Transverse colon (tissue), 4 donors: ENCODE data around the gene UPK2. TPM values are rescaled to one million over a fixed set of nuclear protein-coding genes. Genes with fewer than 3 reads are reported as not detected.

Source experiments
- DNase-seq: peaks from one replicate; pipeline ENCODE4 v3.0.0-alpha.2; 2019
- H3K27ac ChIP-seq, 4 donors: fragments of 200-600 bp; sonication (generic); 2 replicates each; pipeline ENCODE4 v1.5.1; 2016 to 2018; ENCODE audit warnings: inconsistent platforms in 4 of 4
- H3K27me3 ChIP-seq: fragments of 200-600 bp; sonication (generic); 2 replicates; pipeline ENCODE4 v1.5.1; 2017; ENCODE audit warnings: inconsistent platforms
- H3K36me3 ChIP-seq, 4 donors: fragments of 200-600 bp; sonication (generic); 2 replicates each; pipeline ENCODE4 v1.5.1; 2017 to 2019; ENCODE audit warnings: inconsistent platforms in 4 of 4
- H3K4me1 ChIP-seq, 4 donors: fragments of 200-600 bp; sonication (generic); 2 replicates each; pipeline ENCODE4 v1.5.1; 2017 to 2020; ENCODE audit warnings: inconsistent platforms in 4 of 4
- H3K4me3 ChIP-seq, 4 donors: fragments of 200-600 bp; sonication (generic); 1 replicate in 1 of 4; 2 replicates in 3 of 4; pipeline versions ENCODE4 v1.5.1 to v1.6.1; 2017 to 2019; ENCODE audit warnings: inconsistent platforms in 4 of 4
- H3K9me3 ChIP-seq, 2 donors: fragments of 200-600 bp; sonication (generic); 2 replicates each; pipeline ENCODE4 v1.5.1; 2017 to 2019; ENCODE audit warnings: inconsistent platforms in 2 of 2
- EP300 ChIP-seq: sonication (generic); formaldehyde crosslinking; IDR thresholded peaks from one replicate; pipeline ENCODE4 v1.6.1; 2017; ENCODE audit warnings: antibody characterized with exemption, low read depth
- POLR2A ChIP-seq: fragments of 450-650 bp; IDR thresholded peaks from one replicate; pipeline ENCODE4 v1.6.1; 2016; ENCODE audit warnings: antibody characterized with exemption, mild to moderate bottlenecking, moderate library complexity
- POLR2AphosphoS5 ChIP-seq, 3 donors: sonication (generic); formaldehyde crosslinking; IDR thresholded peaks; one replicate each; pipeline ENCODE4 v1.6.1; 2016; ENCODE audit warnings: antibody characterized with exemption in 3 of 3
- WGBS, 2 donors: methylation state at CpG; one replicate each; pipeline ENCODE4 v1.1.5; 2018; ENCODE audit warnings: low coverage in 1 of 2; 5-methylcytosine and 5-hydroxymethylcytosine counted together
- in situ Hi-C, 4 donors: fragments of 200-750 bp; cut with MboI; loops; one replicate each; pipeline versions ENCODE4 v1.15.0 to v1.15.1; 2017; ENCODE audit warnings: low sequenced_read_pairs in 3 of 4, low pct_ligation_motif_present in 1 of 4, low pct_unique_long_range_greater_than_20kb in 1 of 4
- intact Hi-C: fragments of 100-400 bp; cut with DNase I; formaldehyde crosslinking; loops from one replicate; pipeline ENCODE4 v1.15.1; 2023; ENCODE audit warnings: low total_unique reads
- total RNA-seq, 4 donors: library from RNA; depleted of rRNA; stranded (reverse); fragments of >200 nt; gene quantifications; one replicate each; pipeline ENCODE4 v1.1.0, GENCODE V29; 2016
- TF ChIP-seq, protein P1 (sequence below), 5 experiments: fragments of 200-600 bp in 3 of 5; fragments of 450-650 bp in 2 of 5; sonication (generic) in 3 of 5; IDR thresholded peaks; 1 replicate in 2 of 5; 2 replicates in 3 of 5; pipeline ENCODE4 v1.5.1; 2016 to 2017; ENCODE audit warnings: antibody characterized with exemption in 5 of 5, inconsistent platforms in 3 of 5, mild to moderate bottlenecking in 2 of 5, moderate library complexity in 1 of 5

The UPK2 gene
- total RNA-seq, 4 donors from 2014 or later: not detected

DNA sequence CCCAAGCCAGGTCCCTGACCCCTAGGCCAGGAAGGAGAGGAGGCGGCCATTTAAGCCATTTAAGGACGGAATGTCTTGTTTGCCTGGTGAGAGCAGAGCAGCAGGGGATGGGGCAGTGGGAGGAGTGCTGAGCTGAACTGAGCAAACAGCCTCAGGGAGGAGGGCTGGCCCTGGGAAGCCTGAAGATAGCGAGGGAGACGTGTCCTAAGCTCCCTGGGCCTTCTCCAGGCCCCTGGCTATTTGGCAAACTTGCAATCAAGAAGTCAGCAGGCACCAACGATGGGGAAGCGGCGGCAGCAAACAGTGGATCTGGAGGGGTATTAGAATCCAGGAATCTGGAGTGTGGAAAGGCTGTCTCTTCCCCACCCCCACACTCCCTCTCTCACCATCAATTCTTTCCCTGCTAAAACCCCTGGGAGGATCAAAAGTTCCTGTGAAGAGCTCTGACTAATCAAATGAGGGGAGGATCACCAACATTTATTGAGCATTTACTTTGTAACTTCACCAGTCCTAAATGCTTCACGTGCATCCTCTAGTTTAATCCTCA is 39.2 kb upstream of the UPK2 start:
- Histone ChIP-seq H3K4me3 (peak overlapping the region in 1 of 4 donors; percentile 33), H3K9me3 (no peaks in the 10 kb centered on the region), H3K36me3 (no peaks in the 10 kb centered on the region), H3K4me1 (peaks cover 95 to 100% (median 99%) of the 10 kb centered on the region in 4 donors), H3K27ac (peak overlapping the region; percentile 98 to 100 (median 100)), H3K27me3 (no peaks in the 10 kb centered on the region)
- intact Hi-C loops (no loop called here), in situ Hi-C loops (no loop called here)
- TF ChIP-seq, protein P1, sequence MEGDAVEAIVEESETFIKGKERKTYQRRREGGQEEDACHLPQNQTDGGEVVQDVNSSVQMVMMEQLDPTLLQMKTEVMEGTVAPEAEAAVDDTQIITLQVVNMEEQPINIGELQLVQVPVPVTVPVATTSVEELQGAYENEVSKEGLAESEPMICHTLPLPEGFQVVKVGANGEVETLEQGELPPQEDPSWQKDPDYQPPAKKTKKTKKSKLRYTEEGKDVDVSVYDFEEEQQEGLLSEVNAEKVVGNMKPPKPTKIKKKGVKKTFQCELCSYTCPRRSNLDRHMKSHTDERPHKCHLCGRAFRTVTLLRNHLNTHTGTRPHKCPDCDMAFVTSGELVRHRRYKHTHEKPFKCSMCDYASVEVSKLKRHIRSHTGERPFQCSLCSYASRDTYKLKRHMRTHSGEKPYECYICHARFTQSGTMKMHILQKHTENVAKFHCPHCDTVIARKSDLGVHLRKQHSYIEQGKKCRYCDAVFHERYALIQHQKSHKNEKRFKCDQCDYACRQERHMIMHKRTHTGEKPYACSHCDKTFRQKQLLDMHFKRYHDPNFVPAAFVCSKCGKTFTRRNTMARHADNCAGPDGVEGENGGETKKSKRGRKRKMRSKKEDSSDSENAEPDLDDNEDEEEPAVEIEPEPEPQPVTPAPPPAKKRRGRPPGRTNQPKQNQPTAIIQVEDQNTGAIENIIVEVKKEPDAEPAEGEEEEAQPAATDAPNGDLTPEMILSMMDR (IDR thresholded peaks at IDR 0.05): no peak
- no peak for TF ChIP-seq EP300
- no peak for TF ChIP-seq POLR2AphosphoS5 (IDR thresholded peaks at IDR 0.05)
- TF ChIP-seq POLR2A: no peak
- WGBS, 2 donors: 42 to 60% methylated on average over 1 to 8 of the region's 8 CpGs
- peak; percentile 55 for DNase-seq

DNA sequence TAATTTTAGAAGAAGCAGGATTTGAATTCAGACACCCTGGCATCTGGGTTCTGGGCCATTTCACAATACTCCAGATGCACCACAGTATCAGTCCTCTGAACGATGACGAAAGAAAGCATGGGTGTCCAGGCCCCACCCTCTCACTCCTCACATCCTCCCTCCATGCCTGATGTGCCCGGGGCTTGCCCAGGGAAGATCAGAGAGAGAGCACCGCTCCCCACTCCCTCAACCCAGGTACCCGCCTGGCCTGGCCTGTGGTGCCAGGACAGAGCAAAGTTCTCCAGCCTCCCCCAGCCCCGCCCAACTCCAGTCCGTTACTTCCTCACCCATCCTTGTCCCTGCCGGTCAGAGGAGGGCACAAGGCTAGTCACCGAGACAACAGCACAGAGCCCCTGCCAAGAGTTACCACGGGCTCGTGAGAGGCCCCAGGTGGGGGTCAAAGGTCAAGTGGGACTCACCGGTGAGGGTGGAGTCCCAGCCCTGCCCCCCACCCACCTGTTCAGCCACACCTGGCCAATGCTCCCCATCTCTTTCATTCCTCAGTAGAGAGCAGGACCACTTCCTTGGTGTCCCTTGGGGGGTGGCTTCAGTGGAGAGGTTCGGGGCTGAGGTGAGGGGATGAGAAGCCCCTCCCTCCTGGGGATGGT is 38.5 kb upstream of the UPK2 start:
- intact Hi-C loops: no loop called here
- TF ChIP-seq POLR2AphosphoS5 (IDR thresholded peaks at IDR 0.05): peak in 1 of 3 donors; percentile 60
- no peak for TF ChIP-seq POLR2A
- TF ChIP-seq, protein P1 (IDR thresholded peaks at IDR 0.05): no peak
- Histone ChIP-seq H3K36me3 (no peaks in the 10 kb centered on the region), H3K4me1 (peaks cover 94 to 100% (median 99%) of the 10 kb centered on the region in 4 donors), H3K27me3 (no peaks in the 10 kb centered on the region), H3K4me3 (peak overlapping the region in 3 of 4 donors; percentile 1 to 33 (median 1)), H3K27ac (peak overlapping the region; percentile 98 to 100 (median 100)), H3K9me3 (no peaks in the 10 kb centered on the region)
- in situ Hi-C loops: no loop called here
- WGBS, 2 donors: 10% methylated on average over 10 of the region's 13 CpGs; no CpG with 5 or more reads in 1 of the 2 donors
- peak; percentile 77 for DNase-seq

DNA sequence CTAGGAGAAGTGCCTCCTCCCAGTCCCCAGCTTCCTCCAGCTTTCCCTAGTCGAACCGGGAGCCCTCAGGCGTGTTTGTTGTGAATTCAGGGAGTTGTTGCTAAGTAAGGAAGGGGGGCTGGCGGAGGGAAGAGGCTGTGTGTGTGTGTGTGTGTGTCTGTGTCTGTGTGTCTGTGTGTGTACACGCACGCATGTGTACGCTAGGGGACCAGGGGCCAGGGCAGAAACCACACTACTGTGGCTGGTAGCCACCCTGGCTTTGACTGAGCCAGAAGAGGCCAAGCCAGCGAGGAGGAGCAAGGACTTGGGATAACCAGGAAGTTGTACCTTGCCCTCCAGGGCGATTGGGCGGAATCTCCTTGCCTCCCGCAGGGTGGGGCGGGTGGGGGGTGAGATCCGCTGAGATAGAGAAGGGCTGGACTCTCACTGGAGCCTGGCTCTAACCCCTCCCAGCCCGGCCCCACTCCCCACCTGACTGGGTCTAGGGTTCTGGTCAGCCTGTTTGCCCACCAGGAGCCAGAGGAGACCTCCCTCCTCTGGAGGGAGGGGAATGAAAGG is 37.9 kb upstream of the UPK2 start:
- peaks cover 94 to 100% (median 99%) of the 10 kb centered on the region in 4 donors for H3K4me1 ChIP-seq
- H3K27me3 ChIP-seq: no peaks in the 10 kb centered on the region
- intact Hi-C loops (no loop called here), in situ Hi-C loops (no loop called here)
- WGBS, 2 donors: 11% methylated on average over 14 of the region's 14 CpGs; no CpG with 5 or more reads in 1 of the 2 donors
- peak overlapping the region; percentile 1 to 33 (median 6) for H3K4me3 ChIP-seq
- H3K27ac ChIP-seq: peak overlapping the region; percentile 98 to 100 (median 100)
- TF ChIP-seq POLR2AphosphoS5 (IDR thresholded peaks at IDR 0.05) (peak; percentile 52 to 83 (median 66)), POLR2A (peak; percentile 69), EP300 (peak; percentile 4)
- TF ChIP-seq, protein P1 (IDR thresholded peaks at IDR 0.05): peak in 1 of 5 experiments; percentile 29
- H3K36me3 ChIP-seq: no peaks in the 10 kb centered on the region
- peak; percentile 92 for DNase-seq
- H3K9me3 ChIP-seq: no peaks in the 10 kb centered on the region

DNA sequence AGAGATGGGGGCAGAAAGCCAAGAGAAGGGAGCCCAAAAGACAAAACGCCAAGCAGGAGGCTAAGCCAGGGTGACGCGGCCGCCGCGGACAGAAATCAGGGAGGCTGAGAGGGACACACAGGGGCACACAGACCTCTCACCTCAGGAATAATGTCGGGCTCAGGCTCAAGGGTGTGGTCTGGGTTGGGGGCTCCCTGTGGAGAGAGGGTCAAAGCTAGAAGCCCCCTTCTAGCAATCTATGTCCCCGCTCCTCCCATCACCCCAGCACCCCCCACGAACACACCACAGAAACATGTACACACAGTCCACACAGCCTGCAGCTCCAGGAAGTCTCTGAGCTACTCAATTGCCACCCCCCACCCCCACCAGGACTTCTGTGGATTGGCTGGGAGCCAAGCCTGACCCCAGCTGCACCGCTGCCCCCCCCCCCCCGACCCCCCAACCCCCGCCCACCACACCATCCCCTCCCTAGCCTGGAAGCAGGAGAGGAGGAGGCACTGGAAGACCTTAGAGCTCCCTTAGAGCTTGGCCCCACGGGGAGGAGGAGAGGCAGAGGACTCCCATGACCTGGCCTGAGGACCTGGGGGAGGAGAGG is 37.3 kb upstream of the UPK2 start:
- H3K27me3 ChIP-seq: no peaks in the 10 kb centered on the region
- WGBS, 2 donors: 22% methylated on average over 13 of the region's 13 CpGs; no CpG with 5 or more reads in 1 of the 2 donors
- intact Hi-C loops: no loop called here
- TF ChIP-seq POLR2AphosphoS5 (IDR thresholded peaks at IDR 0.05) (no peak), EP300 (no peak), POLR2A (no peak)
- TF ChIP-seq, protein P1 (IDR thresholded peaks at IDR 0.05): no peak
- no peaks in the 10 kb centered on the region for H3K36me3 ChIP-seq
- H3K4me1 ChIP-seq: peaks cover 92 to 100% (median 99%) of the 10 kb centered on the region in 4 donors
- H3K27ac ChIP-seq: peak overlapping the region; percentile 98 to 100 (median 100)
- DNase-seq: peak; percentile 28
- in situ Hi-C loops: no loop called here
- no peaks in the 10 kb centered on the region for H3K9me3 ChIP-seq
- peak overlapping the region in 3 of 4 donors; percentile 3 to 75 (median 10) for H3K4me3 ChIP-seq
